Endodermal cell (in vitro differentiated cells): ENCODE data around the gene ELAVL4. TPM values are rescaled to one million over a fixed set of nuclear protein-coding genes. Genes with fewer than 3 reads are reported as not detected.
A peak's percentile ranks its signal among the peaks of the same experiment; 100 is the strongest.

Experiments used
- DNase-seq: peaks from one replicate; pipeline ENCODE4 v3.0.0-alpha.2; 2017
- H3K27ac ChIP-seq: 2 replicates; pipeline ENCODE4 v1.5.1; 2013; ENCODE audit warnings: mild to moderate bottlenecking, low read depth, low read length, moderate library complexity
- H3K27me3 ChIP-seq: 2 replicates; pipeline ENCODE4 v1.6.1; 2013; ENCODE audit warnings: mild to moderate bottlenecking, low read length, moderate library complexity; ENCODE audit not compliant: insufficient read depth, control insufficient read depth, poor library complexity, severe bottlenecking
- H3K36me3 ChIP-seq: 2 replicates; pipeline ENCODE4 v1.7.0; 2013; ENCODE audit warnings: mild to moderate bottlenecking, low read length, moderate library complexity; ENCODE audit not compliant: control insufficient read depth, insufficient read depth
- H3K4me1 ChIP-seq: one replicate; pipeline ENCODE4 v1.7.0; 2013; ENCODE audit warnings: low read length; ENCODE audit not compliant: control insufficient read depth, insufficient read depth
- H3K4me3 ChIP-seq: 2 replicates; pipeline ENCODE4 v1.5.1; 2013; ENCODE audit warnings: mild to moderate bottlenecking, low read length, moderate library complexity
- H3K9ac ChIP-seq: 2 replicates; pipeline ENCODE4 v1.6.1; 2013; ENCODE audit warnings: mild to moderate bottlenecking, low read length, moderate library complexity; ENCODE audit not compliant: poor library complexity, severe bottlenecking; ENCODE audit errors: extremely low read depth
- H3K9me3 ChIP-seq: 2 replicates; pipeline ENCODE4 v1.6.1; 2013; ENCODE audit warnings: mild to moderate bottlenecking, low read length, moderate library complexity; ENCODE audit not compliant: control insufficient read depth
- H3K27ac Mint-ChIP-seq: 2 replicates; pipeline ENCODE4 v1.8.0; 2020; ENCODE audit warnings: mixed read lengths
- H3K27me3 Mint-ChIP-seq: 2 replicates; pipeline ENCODE4 v1.8.0; 2021; ENCODE audit warnings: mild to moderate bottlenecking, mixed read lengths; ENCODE audit not compliant: insufficient read depth
- H3K36me3 Mint-ChIP-seq: 2 replicates; pipeline ENCODE4 v1.8.0; 2020; ENCODE audit warnings: low read depth, mixed read lengths
- H3K4me1 Mint-ChIP-seq: 2 replicates; pipeline ENCODE4 v1.8.0; 2020; ENCODE audit warnings: mixed read lengths
- H3K4me3 Mint-ChIP-seq: 2 replicates; pipeline ENCODE4 v1.8.0; 2020; ENCODE audit warnings: mild to moderate bottlenecking, moderate library complexity, mixed read lengths
- H3K9me3 Mint-ChIP-seq: 2 replicates; pipeline ENCODE4 v1.8.0; 2020; ENCODE audit warnings: mild to moderate bottlenecking, mixed read lengths
- CTCF ChIP-seq: fragments of 200-600 bp; sonication (generic); conservative IDR thresholded peaks from 2 replicates; pipeline ENCODE4 v1.5.0; 2021; ENCODE audit warnings: antibody characterized with exemption, mild to moderate bottlenecking
- WGBS, 2 experiments: methylation state at CpG; one replicate each; pipeline versions ENCODE4 v1.1.5 to v1.1.7; 2013; ENCODE audit warnings: missing lambda C conversion rate in 2 of 2, mixed read lengths in 1 of 2; ENCODE audit not compliant: insufficient coverage in 1 of 2, insufficient read length in 1 of 2; 5-methylcytosine and 5-hydroxymethylcytosine counted together
- total RNA-seq, 2 donors: library from RNA; stranded (reverse); fragmentation: NEBNext Ultra II Directional in 1 of 2; extraction: Animal tissue kit (Norgen Biotek cat#: 25700) in 1 of 2; gene quantifications; 2 replicates in 1 of 2; 3 replicates in 1 of 2; pipeline ENCODE4 v1.2.1, GENCODE V29; 2021

The ELAVL4 gene
- total RNA-seq, 2 donors from 2014 or later: 4.0 to 10.3 TPM

- H3K27me3 Mint-ChIP-seq: no peaks in the 10 kb centered on the region
- 86 to 89% methylated on average over 12 of the region's 12 CpGs for WGBS, 2 experiments
- peaks cover 1% of the 10 kb centered on the region for H3K9me3 Mint-ChIP-seq
Measured at GRCh38 chr1:50106095-50106761, 2.5 kb upstream of the ELAVL4 start.

GRCh38 chr1:50109116-50109515, 396 bp downstream of the ELAVL4 start:
- H3K36me3 ChIP-seq: no peaks in the 10 kb centered on the region
- H3K9me3 ChIP-seq: peaks cover 18% of the 10 kb centered on the region
- Mint-ChIP-seq H3K4me1 (peaks cover 65% of the 10 kb centered on the region), H3K27me3 (no peaks in the 10 kb centered on the region), H3K36me3 (no peaks in the 10 kb centered on the region), H3K4me3 (peak overlapping the region; percentile 38), H3K27ac (no peak overlapping the region), H3K9me3 (no peaks in the 10 kb centered on the region)
- no peak overlapping the region for H3K9ac ChIP-seq
- no peaks in the 10 kb centered on the region for H3K27me3 ChIP-seq
- H3K27ac ChIP-seq: peak overlapping the region; percentile 38
- TF ChIP-seq CTCF: no peak
- no peak overlapping the region for H3K4me3 ChIP-seq
- 86 to 100% methylated on average over 1 to 4 of the region's 4 CpGs for WGBS, 2 experiments
- no peaks in the 10 kb centered on the region for H3K4me1 ChIP-seq
- DNase-seq: no peak

More at GRCh38 chr1:50106095-50106761, 2.5 kb upstream of the ELAVL4 start:
- Histone ChIP-seq H3K4me3 (no peak overlapping the region), H3K9me3 (peaks cover 29% of the 10 kb centered on the region), H3K36me3 (no peaks in the 10 kb centered on the region), H3K9ac (no peak overlapping the region), H3K27me3 (no peaks in the 10 kb centered on the region), H3K27ac (no peak overlapping the region), H3K4me1 (no peaks in the 10 kb centered on the region)
- no peaks in the 10 kb centered on the region for H3K36me3 Mint-ChIP-seq
- DNase-seq: no peak
- TF ChIP-seq CTCF: no peak
- peaks cover 47% of the 10 kb centered on the region for H3K4me1 Mint-ChIP-seq
- no peak overlapping the region for H3K27ac Mint-ChIP-seq
- no peak overlapping the region for H3K4me3 Mint-ChIP-seq

- Mint-ChIP-seq H3K27me3 (no peaks in the 10 kb centered on the region), H3K4me1 (peaks cover 71% of the 10 kb centered on the region), H3K27ac (no peak overlapping the region), H3K36me3 (no peaks in the 10 kb centered on the region), H3K4me3 (peak overlapping the region; percentile 38), H3K9me3 (no peaks in the 10 kb centered on the region)
- Histone ChIP-seq H3K4me1 (no peaks in the 10 kb centered on the region), H3K9ac (no peak overlapping the region), H3K4me3 (no peak overlapping the region), H3K27me3 (no peaks in the 10 kb centered on the region), H3K9me3 (peaks cover 18% of the 10 kb centered on the region), H3K27ac (peak overlapping the region; percentile 92), H3K36me3 (no peaks in the 10 kb centered on the region)
- 71 to 86% methylated on average over 5 to 8 of the region's 8 CpGs for WGBS, 2 experiments
- no peak for DNase-seq
- TF ChIP-seq CTCF: no peak
Measured at GRCh38 chr1:50109647-50110075, 941 bp downstream of the ELAVL4 start.
